Gastroesophageal sphincter (tissue), 3 donors: Measurements from ENCODE around the gene HS6ST3.

Source experiments
- CTCF ChIP-seq, 4 experiments: fragments of 200-600 bp in 2 of 4; fragments of 450-650 bp in 2 of 4; sonication (generic) in 1 of 4; IDR thresholded peaks; one replicate each; pipeline ENCODE4 v1.5.1; 2017 to 2019; ENCODE audit warnings: antibody characterized with exemption in 4 of 4, mild to moderate bottlenecking in 2 of 4, moderate library complexity in 2 of 4
- EP300 ChIP-seq: sonication (generic); formaldehyde crosslinking; IDR thresholded peaks from one replicate; pipeline ENCODE4 v1.6.1; 2017; ENCODE audit warnings: antibody characterized with exemption, mild to moderate bottlenecking
- POLR2A ChIP-seq, 2 donors: fragments of 450-650 bp; IDR thresholded peaks; one replicate each; pipeline ENCODE4 v1.6.1; 2017; ENCODE audit warnings: antibody characterized with exemption in 2 of 2, mild to moderate bottlenecking in 2 of 2, moderate library complexity in 1 of 2
- POLR2AphosphoS5 ChIP-seq: sonication (generic); formaldehyde crosslinking; IDR thresholded peaks from one replicate; pipeline ENCODE4 v1.6.1; 2017; ENCODE audit warnings: antibody characterized with exemption

GRCh38 chr13:96771486-96772367 is 681.8 kb downstream of the HS6ST3 start:
- TF ChIP-seq POLR2A (IDR thresholded peaks at IDR 0.05) (no peak), POLR2AphosphoS5 (no peak), CTCF (IDR thresholded peaks at IDR 0.05) (no peak), EP300 (no peak)
